BLaER1 treated with 17β-estradiol and CSF1 and Interleukin-3, amounts not matched to agents 10 nM and 100 nM (cell line): ENCODE data around the gene RAB7A.
A peak's percentile ranks its signal among the peaks of the same experiment; 100 is the strongest.
"Not testable (repeated sequence)": the region's sequence is repeated elsewhere in the genome, so short reads cannot be mapped to it uniquely, and the experiment has no call there.

Experiments used
- H3K27ac ChIP-seq, 11 experiments: shearing (Covaris generic); formaldehyde crosslinking; 2 replicates each; pipeline ENCODE4 v1.8.1; 2022
- H3K27me3 ChIP-seq, 11 experiments: shearing (Covaris generic); formaldehyde crosslinking; 2 replicates each; pipeline ENCODE4 v1.8.1; 2022
- H3K36me3 ChIP-seq, 11 experiments: shearing (Covaris generic); formaldehyde crosslinking; 2 replicates each; pipeline ENCODE4 v1.8.1; 2022
- H3K4me1 ChIP-seq, 10 experiments: shearing (Covaris generic); formaldehyde crosslinking; 2 replicates each; pipeline ENCODE4 v1.8.1; 2022
- H3K4me2 ChIP-seq, 11 experiments: shearing (Covaris generic); formaldehyde crosslinking; 2 replicates each; pipeline ENCODE4 v1.8.1; 2022
- H3K4me3 ChIP-seq, 10 experiments: shearing (Covaris generic); formaldehyde crosslinking; 2 replicates each; pipeline ENCODE4 v1.8.1; 2022
- H3K9ac ChIP-seq, 11 experiments: shearing (Covaris generic); formaldehyde crosslinking; 2 replicates each; pipeline ENCODE4 v1.8.1; 2022
- H3K9me3 ChIP-seq, 11 experiments: shearing (Covaris generic); formaldehyde crosslinking; replicated peaks in 1 of 11; 2 replicates each; pipeline ENCODE4 v1.8.1; 2022
- H4K20me1 ChIP-seq, 11 experiments: shearing (Covaris generic); formaldehyde crosslinking; 2 replicates each; pipeline ENCODE4 v1.8.1; 2022
- Cebpa-rat ChIP-seq, 11 experiments: shearing (Covaris generic); IDR thresholded peaks; 2 replicates each; pipeline ENCODE4 v1.8.1; 2022

Gene RAB7A

DNA sequence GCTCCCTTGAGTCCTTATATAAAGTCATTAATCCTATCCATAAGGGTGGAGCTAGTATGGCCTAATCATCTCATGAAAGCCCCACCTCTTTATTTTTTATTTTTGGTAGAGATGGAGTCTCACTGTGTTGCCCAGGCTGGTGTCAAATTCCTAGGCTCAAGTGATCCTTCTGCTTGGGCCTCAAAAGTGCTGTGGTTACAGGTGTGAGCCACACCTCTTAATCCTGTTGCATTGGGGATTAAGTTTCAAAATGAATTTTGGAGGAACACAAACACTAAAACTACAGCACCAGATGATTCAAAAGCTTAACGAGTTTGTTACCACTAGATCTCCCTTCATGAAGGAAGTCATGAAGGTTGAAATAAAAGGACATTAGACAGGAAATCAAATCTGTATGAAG, 27.7 kb downstream of the RAB7A start:
- no peaks in the 10 kb centered on the region for H3K27me3 ChIP-seq
- H3K27ac ChIP-seq, result no peak overlapping the region
- H3K4me1 ChIP-seq, result peaks cover 0 to 56% (median 3%) of the 10 kb centered on the region in 10 experiments; a peak in 10 of 20 replicates
- H3K4me3 ChIP-seq, result no peak overlapping the region
- H3K9ac ChIP-seq, result no peak overlapping the region
- peaks cover 46 to 100% (median 79%) of the 10 kb centered on the region in 11 experiments; a peak in 19 of 22 replicates for H4K20me1 ChIP-seq
- peaks cover 26 to 97% (median 80%) of the 10 kb centered on the region in 11 experiments for H3K36me3 ChIP-seq
- peaks cover 0 to 88% (median 84%) of the 10 kb centered on the region in 11 experiments; a peak in 19 of 22 replicates for H3K9me3 ChIP-seq
- TF ChIP-seq Cebpa-rat (IDR thresholded peaks at IDR 0.05), result no peak
- H3K4me2 ChIP-seq, result no peak overlapping the region

DNA sequence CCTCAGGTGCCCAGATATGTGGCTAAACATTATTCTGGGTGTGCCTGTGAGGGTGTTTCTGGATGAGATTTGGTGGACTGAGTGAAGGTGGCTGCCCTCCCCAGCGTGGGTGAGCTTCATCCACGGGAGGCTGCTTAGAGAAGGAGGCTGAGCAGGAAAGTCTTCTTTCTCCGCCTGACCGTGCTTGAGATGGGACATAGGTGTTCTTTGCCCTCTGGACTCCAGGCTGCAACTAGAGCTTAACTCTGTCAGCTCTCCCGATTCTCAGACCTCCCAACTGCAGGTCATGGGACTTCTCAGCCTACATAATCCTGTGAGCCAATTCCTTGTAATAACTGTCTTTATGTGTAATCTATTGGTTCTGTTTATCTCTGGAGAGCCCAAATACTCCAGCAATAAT, 34.1 kb downstream of the RAB7A start:
- H3K36me3 ChIP-seq, result peaks cover 21 to 86% (median 57%) of the 10 kb centered on the region in 11 experiments
- H3K4me1 ChIP-seq, result peaks cover 0 to 64% (median 19%) of the 10 kb centered on the region in 10 experiments; a peak in 17 of 20 replicates
- no peak overlapping the region for H3K4me3 ChIP-seq
- TF ChIP-seq Cebpa-rat (IDR thresholded peaks at IDR 0.05), result no peak
- peak overlapping the region in 5 of 11 experiments; percentile 54 to 79 (median 73); a peak in 8 of 22 replicates for H3K4me2 ChIP-seq
- no peaks in the 10 kb centered on the region for H3K27me3 ChIP-seq
- peaks cover 0 to 56% (median 34%) of the 10 kb centered on the region in 11 experiments; a peak in 18 of 22 replicates for H3K9me3 ChIP-seq
- H3K9ac ChIP-seq, result no peak overlapping the region
- peak overlapping the region in 4 of 11 experiments; percentile 28 to 51 (median 34); a peak in 8 of 22 replicates for H3K27ac ChIP-seq
- peaks cover 69 to 100% (median 84%) of the 10 kb centered on the region in 11 experiments; a peak in 21 of 22 replicates for H4K20me1 ChIP-seq

DNA sequence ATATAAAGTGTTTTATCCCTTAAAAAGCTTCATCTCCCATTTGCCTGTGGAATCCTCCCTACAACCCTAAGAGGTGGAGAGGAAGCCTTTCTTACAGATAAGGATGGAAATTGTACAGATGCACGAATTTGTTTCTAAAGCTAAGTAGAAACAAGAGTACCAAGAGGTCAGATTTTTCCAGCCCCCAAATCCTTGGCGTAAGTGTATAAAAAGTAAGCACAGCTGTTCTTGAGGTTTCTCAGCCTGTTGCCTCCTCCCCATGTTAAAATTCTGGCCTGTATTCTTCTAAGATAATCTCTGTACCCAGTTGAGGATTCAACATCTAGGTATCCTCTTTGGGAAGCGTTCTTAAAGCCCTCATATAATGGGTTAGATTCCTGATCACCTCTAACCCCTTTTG, 34.9 kb downstream of the RAB7A start:
- Histone ChIP-seq H3K4me3 (no peak overlapping the region), H3K4me1 (peaks cover 0 to 72% (median 21%) of the 10 kb centered on the region in 10 experiments; a peak in 17 of 20 replicates), H3K27ac (no peak overlapping the region), H3K36me3 (peaks cover 26 to 86% (median 59%) of the 10 kb centered on the region in 11 experiments), H3K9me3 (peaks cover 0 to 54% (median 31%) of the 10 kb centered on the region in 11 experiments; a peak in 18 of 22 replicates), H3K9ac (no peak overlapping the region), H4K20me1 (peaks cover 77 to 100% (median 93%) of the 10 kb centered on the region in 11 experiments; a peak in 21 of 22 replicates), H3K4me2 (peak overlapping the region in 2 of 11 experiments; percentile 32 to 79; a peak in 1 of 22 replicates), H3K27me3 (no peaks in the 10 kb centered on the region)
- TF ChIP-seq Cebpa-rat (IDR thresholded peaks at IDR 0.05), result no peak

- Histone ChIP-seq H3K4me3 (no peak overlapping the region), H3K27ac (no peak overlapping the region), H3K4me2 (peak overlapping the region in 1 of 11 experiments; percentile 32; a peak in 1 of 22 replicates), H4K20me1 (peaks cover 82 to 100% (median 98%) of the 10 kb centered on the region in 11 experiments), H3K36me3 (peaks cover 28 to 82% (median 58%) of the 10 kb centered on the region in 11 experiments), H3K9ac (no peak overlapping the region), H3K9me3 (peaks cover 0 to 49% (median 26%) of the 10 kb centered on the region in 11 experiments; a peak in 18 of 22 replicates), H3K4me1 (peaks cover 3 to 77% (median 23%) of the 10 kb centered on the region in 10 experiments; a peak in 19 of 20 replicates), H3K27me3 (no peaks in the 10 kb centered on the region)
- no peak for TF ChIP-seq Cebpa-rat (IDR thresholded peaks at IDR 0.05)
These were observed 35.4 kb downstream of the RAB7A start for GRCh38 chr3:128761392-128761791.

DNA sequence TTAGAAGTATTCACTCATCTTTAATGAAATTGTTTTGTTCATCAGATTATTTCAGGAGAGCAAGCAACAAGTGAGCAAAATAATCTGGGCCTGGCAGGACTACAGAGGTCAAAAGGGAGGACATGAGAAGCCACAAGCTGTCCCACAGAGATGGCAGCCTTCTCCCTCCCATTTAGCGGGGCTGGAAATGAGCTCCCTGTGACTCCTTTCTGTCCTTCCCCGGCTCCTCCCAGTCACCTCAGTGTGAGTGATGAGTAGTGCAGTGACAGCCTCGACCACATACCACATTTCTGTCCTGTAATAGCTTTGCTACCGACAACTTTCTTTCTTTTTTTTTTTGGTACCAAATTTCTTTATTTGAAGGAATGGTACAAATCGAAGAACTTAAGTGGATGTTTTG, 38.0 kb downstream of the RAB7A start:
- peaks cover 19 to 69% (median 31%) of the 10 kb centered on the region in 10 experiments for H3K4me1 ChIP-seq
- peaks cover 0 to 29% (median 18%) of the 10 kb centered on the region in 11 experiments; a peak in 16 of 22 replicates for H3K9me3 ChIP-seq
- H3K4me3 ChIP-seq, result no peak overlapping the region
- H3K27me3 ChIP-seq, result no peaks in the 10 kb centered on the region
- no peak for TF ChIP-seq Cebpa-rat (IDR thresholded peaks at IDR 0.05)
- H3K4me2 ChIP-seq, result no peak overlapping the region
- H3K27ac ChIP-seq, result no peak overlapping the region
- H3K36me3 ChIP-seq, result peaks cover 26 to 73% (median 56%) of the 10 kb centered on the region in 11 experiments
- H3K9ac ChIP-seq, result no peak overlapping the region
- peaks cover 92 to 100% (median 99%) of the 10 kb centered on the region in 11 experiments for H4K20me1 ChIP-seq

DNA sequence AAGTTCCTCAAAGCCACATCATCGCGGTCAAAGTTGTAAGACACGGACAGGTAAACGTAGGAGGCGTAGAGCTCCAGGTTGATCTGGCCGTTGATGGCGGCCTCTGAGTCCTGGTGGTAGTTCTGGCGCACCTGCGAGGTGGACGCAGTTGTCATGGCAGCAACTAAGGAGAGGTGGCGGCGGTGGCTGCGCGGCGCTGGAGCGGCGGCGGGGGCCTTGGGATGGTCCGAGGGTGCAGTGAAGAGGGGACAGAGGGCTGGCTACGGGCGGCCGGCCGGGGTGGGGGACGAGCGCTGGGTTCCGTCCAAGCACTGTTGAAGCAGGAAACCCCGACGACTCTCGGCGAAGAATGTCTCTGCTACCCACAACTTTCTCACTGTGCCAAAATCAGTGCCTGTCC, 38.9 kb downstream of the RAB7A start:
- H3K36me3 ChIP-seq, result peaks cover 26 to 73% (median 55%) of the 10 kb centered on the region in 11 experiments
- H3K4me3 ChIP-seq, result no peak overlapping the region
- no peaks in the 10 kb centered on the region for H3K27me3 ChIP-seq
- H3K27ac ChIP-seq, result no peak overlapping the region
- no peak for TF ChIP-seq Cebpa-rat (IDR thresholded peaks at IDR 0.05)
- H3K9ac ChIP-seq, result no peak overlapping the region
- H3K4me2 ChIP-seq, result peak overlapping the region in 1 of 11 experiments; percentile 8; a peak in 1 of 22 replicates
- peaks cover 19 to 67% (median 22%) of the 10 kb centered on the region in 10 experiments for H3K4me1 ChIP-seq
- peaks cover 0 to 28% (median 20%) of the 10 kb centered on the region in 11 experiments; a peak in 18 of 22 replicates for H3K9me3 ChIP-seq
- peaks cover 92 to 100% (median 99%) of the 10 kb centered on the region in 11 experiments for H4K20me1 ChIP-seq

- H3K27me3 ChIP-seq, result no peaks in the 10 kb centered on the region
- H3K4me3 ChIP-seq, result no peak overlapping the region
- peak overlapping the region; percentile 34 to 74 (median 61) for H3K4me2 ChIP-seq
- H3K9me3 ChIP-seq, result peaks cover 0 to 50% (median 42%) of the 10 kb centered on the region in 11 experiments; a peak in 18 of 22 replicates
- peaks cover 20 to 73% (median 63%) of the 10 kb centered on the region in 11 experiments for H3K36me3 ChIP-seq
- H3K27ac ChIP-seq, result peak overlapping the region in 2 of 11 experiments; percentile 10 to 11; a peak in 1 of 22 replicates
- H3K4me1 ChIP-seq, result peaks cover 13 to 54% (median 20%) of the 10 kb centered on the region in 10 experiments
- H3K9ac ChIP-seq, result no peak overlapping the region
- H4K20me1 ChIP-seq, result peaks cover 77 to 100% (median 95%) of the 10 kb centered on the region in 11 experiments
- no peak for TF ChIP-seq Cebpa-rat (IDR thresholded peaks at IDR 0.05)
These were observed 41.2 kb downstream of the RAB7A start for GRCh38 chr3:128767094-128767750.

DNA sequence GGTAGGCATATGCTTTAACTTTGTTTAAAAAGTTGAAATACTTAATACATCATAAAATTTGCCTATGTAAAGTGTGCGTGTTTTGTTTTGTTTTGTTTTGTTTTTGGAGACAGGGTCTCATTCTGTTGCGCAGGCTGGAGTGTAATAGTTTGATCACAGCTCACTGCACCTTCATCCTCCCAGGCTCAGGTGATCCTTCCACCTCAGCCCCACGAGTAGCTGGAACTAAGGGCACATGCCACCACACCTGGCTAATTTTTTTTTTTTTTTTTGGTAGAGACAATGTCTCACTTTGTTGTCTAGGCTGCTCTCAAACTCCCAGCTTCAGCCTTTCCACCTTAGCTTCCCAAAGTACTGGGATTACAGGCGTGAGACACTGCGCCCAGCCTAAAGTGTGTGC, 42.5 kb downstream of the RAB7A start:
- peaks cover 0 to 62% (median 53%) of the 10 kb centered on the region in 11 experiments; a peak in 18 of 22 replicates for H3K9me3 ChIP-seq
- H3K4me3 ChIP-seq, result no peak overlapping the region
- H3K27me3 ChIP-seq, result no peaks in the 10 kb centered on the region
- H3K4me1 ChIP-seq, result peaks cover 13 to 54% (median 20%) of the 10 kb centered on the region in 10 experiments
- no peak for TF ChIP-seq Cebpa-rat (IDR thresholded peaks at IDR 0.05)
- H3K4me2 ChIP-seq, result peak overlapping the region in 1 of 11 experiments; percentile 58; a peak in 1 of 22 replicates
- H3K36me3 ChIP-seq, result peaks cover 20 to 75% (median 67%) of the 10 kb centered on the region in 11 experiments
- no peak overlapping the region for H3K27ac ChIP-seq
- H4K20me1 ChIP-seq, result peaks cover 66 to 99% (median 87%) of the 10 kb centered on the region in 11 experiments
- no peak overlapping the region for H3K9ac ChIP-seq

DNA sequence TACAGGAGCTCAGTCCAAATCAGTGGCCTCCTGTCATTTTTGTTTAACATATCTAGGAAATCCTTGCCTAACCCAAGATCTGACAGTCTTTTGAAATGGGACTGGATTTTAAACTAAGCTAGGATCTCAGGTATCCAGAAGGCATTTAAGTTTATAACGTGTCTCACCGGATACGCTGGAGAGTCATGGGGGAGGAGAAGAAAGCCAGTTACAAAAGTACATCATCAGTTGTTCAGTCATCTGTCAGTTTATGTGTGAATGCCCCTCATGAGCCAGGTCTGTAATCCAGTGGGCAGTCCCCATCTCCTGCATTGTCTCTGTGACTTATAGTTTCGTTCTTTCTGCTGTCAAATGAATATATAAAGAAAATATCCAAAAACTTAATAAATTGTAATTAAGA, 44.4 kb downstream of the RAB7A start:
- no peak for TF ChIP-seq Cebpa-rat (IDR thresholded peaks at IDR 0.05)
- Histone ChIP-seq H3K9me3 (peaks cover 0 to 56% (median 37%) of the 10 kb centered on the region in 11 experiments; a peak in 18 of 22 replicates), H3K4me1 (peaks cover 19 to 47% (median 25%) of the 10 kb centered on the region in 10 experiments), H3K27me3 (no peaks in the 10 kb centered on the region), H4K20me1 (peaks cover 64 to 99% (median 85%) of the 10 kb centered on the region in 11 experiments), H3K4me2 (no peak overlapping the region), H3K27ac (no peak overlapping the region), H3K36me3 (peaks cover 6 to 63% (median 56%) of the 10 kb centered on the region in 11 experiments), H3K4me3 (no peak overlapping the region), H3K9ac (no peak overlapping the region)

- H3K4me1 ChIP-seq, result peaks cover 0 to 29% (median 7%) of the 10 kb centered on the region in 10 experiments; a peak in 12 of 20 replicates
- not testable (repeated sequence) for H3K9ac ChIP-seq, H3K27ac ChIP-seq, H3K4me2 ChIP-seq, H3K4me3 ChIP-seq, H3K27me3 ChIP-seq
- H3K36me3 ChIP-seq, result peaks cover 13 to 74% (median 65%) of the 10 kb centered on the region in 11 experiments
- peaks cover 63 to 99% (median 85%) of the 10 kb centered on the region in 11 experiments for H4K20me1 ChIP-seq
- H3K9me3 ChIP-seq, result peaks cover 0 to 51% (median 36%) of the 10 kb centered on the region in 11 experiments; a peak in 18 of 22 replicates
These were observed 47.2 kb downstream of the RAB7A start for GRCh38 chr3:128773189-128773588.

- H4K20me1 ChIP-seq, result peaks cover 63 to 99% (median 85%) of the 10 kb centered on the region in 11 experiments
- peaks cover 13 to 74% (median 61%) of the 10 kb centered on the region in 11 experiments for H3K36me3 ChIP-seq
- H3K4me1 ChIP-seq, result peaks cover 0 to 30% (median 7%) of the 10 kb centered on the region in 10 experiments; a peak in 12 of 20 replicates
- H3K9ac ChIP-seq, H3K4me2 ChIP-seq, H3K4me3 ChIP-seq, H3K27me3 ChIP-seq, H3K27ac ChIP-seq: not testable (repeated sequence)
- peaks cover 0 to 51% (median 36%) of the 10 kb centered on the region in 11 experiments; a peak in 18 of 22 replicates for H3K9me3 ChIP-seq
These were observed 47.6 kb downstream of the RAB7A start for GRCh38 chr3:128773592-128773991.
